Measurements from ENCODE around the gene STK35.

The STK35 gene

DNA sequence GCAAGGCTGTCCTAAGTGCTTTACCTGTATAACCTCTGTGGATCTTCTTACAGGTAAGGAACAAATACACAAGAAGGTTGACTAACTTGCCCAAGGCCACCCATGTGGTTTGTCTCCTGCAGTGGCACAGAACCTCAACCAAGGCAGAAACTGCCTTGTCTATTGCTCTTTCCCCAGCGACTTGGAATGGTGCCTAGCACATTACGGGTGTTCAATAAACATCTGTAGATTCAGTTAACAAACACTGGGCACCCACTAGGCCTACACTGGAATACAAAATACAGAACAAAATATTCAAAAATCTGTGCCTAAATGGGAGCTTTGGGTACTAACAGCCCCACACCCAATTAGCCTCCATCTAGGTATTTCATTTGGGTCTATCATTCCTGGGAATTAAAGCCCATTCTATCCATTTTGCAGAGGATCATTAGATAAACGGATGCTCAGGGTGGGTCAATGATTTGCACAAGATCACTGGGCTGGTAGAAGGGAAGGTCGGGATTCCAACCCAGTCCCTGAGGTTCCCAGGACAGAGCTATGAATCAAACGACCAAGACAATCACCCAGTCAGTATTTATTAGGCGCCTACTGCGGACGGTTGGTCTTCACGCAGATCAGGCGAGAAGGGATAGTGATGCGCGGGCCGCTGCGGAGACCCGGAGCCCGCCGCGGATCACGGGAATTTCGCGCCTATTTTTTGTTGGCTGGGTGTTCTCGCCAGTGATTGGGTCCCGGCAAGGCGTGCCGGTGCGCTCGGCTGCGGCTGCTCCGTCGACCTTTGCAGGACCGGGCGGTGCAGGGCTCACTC lies at the start of gene STK35:
Gene STK35 (plus strand): TSS at position 771 of the 808 bp plus-strand sequence. CDS start 55 bp downstream, outside the sequence.
- peak in 1 of 2 experiments; percentile 75 for DNase-seq

DNA sequence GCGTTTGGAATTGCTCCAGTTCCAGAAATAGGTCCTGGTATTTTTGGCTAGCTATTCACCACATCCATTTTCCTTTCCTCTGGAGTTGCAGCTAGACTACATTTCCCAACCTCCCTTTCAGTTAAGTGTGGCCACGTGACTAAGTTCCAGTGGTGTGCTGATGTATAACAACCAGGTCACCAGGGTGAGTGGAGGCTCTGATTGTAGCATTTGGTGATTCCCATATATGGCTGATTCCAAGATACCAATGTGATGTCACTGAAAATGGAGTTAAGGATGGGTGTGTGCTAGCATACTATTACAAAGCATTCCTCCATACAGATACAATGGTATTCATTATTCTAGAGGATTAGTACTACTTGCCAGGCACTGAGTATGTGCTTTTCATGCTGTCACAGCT lies 49.7 kb upstream of the STK35 start:
- no peak for DNase-seq

DNA sequence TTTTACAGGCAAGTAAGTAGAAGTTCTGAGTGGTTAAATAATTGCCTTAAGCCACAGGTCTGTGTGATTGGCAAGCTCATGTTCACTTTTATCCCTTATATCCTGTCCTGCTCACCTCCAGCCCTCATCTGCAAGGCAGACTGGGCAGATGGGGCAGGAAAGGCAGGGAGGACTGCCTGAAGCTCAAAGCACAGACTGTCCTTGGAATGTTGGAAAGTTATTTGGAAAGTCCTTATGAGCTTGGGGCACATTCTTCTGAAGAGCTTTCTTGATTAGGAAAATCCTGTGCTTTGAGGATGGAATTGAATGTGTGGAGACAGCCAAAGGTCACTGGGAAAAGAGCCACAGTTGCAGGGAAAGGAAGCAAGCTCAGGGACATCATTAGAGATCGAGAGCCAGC lies 48.9 kb upstream of the STK35 start:
- DNase-seq = no peak

DNA sequence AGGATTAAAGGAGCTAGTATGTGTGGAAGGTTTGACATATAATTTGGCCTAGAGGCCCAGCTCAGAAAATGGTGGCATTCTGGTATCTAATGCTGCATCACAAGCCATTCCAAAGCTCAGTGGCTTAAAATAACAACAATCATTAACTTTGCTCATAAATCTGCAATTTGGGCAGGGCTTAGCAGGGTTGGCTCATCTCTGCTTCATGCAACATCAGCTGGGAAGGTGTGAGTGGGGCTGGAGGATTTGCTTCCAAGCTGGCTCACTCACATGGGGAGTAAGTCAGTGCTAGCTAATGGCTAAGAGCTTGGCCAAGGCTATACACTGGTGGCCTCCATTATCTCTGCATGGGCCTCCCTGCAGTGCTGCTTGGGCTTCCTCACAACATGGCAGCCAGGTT lies 48.0 kb upstream of the STK35 start:
- DNase-seq = no peak

DNA sequence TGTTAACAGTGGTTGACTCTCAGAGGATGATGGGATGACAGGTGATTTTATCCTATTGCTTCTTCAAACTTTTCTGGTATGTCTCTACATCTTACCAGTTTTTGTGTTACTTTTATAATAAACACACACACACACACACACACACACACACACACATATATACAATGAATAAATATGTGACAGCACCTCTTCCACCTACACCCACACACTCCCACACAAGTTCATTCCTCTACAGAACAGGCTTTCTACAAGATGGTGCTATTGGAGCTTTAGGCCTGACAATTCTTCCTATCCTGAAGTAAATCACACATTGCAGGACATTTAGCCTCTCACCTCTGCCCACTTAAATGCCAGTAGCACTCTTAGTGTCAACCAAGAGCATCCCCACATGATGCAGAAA lies 46.7 kb upstream of the STK35 start:
- DNase-seq = no peak

DNA sequence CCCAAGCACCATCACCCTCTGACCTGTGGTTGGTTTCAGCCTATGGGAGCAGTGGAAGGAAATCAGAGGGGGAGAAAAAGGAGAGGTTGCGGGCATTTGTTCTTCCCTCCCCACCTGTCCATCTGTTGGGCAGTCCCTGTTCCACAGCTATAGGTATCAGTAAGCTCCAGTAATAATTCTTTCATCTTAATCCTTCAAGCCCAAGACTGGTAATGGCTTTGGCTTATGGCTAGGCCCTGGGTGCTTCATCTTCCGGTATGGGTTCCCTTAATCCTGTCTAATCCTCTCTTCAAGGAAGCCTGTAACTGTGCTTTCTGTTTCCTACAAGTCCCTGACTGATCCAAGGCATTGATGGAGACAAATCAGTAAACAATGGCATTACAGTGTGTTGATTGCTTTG lies 42.2 kb upstream of the STK35 start:
- DNase-seq = no peak

DNA sequence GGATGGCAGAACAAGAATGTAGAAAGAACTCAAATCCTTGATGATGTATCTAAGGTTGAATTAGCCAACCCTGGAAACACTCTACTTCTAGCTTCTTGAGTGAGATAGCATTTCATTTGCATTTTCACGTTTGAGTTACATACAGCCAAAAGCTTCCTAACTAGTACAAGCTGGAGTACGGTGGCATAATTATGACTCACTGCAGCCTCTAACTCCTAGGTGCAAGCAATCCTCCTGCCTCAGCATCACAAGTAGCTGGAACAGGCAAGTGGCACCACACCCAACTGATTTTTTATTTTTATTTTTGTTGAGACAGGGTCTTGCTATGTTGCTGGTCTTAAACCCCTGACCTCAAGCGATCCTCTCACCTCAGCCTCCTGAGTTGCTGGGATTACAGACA lies 36.5 kb upstream of the STK35 start:
- DNase-seq = no peak

DNA sequence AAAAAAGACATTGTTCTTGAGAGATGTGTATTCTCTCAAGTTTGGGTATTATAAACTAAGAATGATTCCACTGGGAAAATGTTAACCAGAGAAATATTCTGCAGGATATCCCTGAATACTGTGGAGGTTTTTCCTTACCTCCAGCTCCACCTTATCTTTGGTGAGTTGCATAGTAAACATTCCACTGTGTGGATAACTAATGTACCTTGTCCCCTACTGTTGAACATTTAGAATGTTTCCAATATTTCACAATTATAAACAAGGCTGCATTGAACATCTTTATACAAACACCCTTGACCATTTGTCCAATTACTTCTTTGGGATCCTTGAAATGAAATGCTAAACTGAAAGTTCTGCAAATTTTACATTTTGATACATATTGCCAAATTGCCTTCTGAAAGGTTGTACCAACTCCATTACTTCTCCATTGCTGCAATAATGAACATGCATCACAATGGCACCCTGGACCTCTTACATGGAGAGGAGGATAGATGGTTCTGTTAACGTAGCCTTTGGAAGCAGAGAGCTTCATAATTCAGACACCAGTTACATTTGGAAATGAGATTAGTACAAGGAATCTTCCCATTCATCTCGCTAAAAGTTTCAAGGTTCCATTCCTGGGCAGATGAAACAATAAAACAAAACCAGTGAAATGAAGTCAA lies 35.0 kb upstream of the STK35 start:
- no peak for DNase-seq

DNA sequence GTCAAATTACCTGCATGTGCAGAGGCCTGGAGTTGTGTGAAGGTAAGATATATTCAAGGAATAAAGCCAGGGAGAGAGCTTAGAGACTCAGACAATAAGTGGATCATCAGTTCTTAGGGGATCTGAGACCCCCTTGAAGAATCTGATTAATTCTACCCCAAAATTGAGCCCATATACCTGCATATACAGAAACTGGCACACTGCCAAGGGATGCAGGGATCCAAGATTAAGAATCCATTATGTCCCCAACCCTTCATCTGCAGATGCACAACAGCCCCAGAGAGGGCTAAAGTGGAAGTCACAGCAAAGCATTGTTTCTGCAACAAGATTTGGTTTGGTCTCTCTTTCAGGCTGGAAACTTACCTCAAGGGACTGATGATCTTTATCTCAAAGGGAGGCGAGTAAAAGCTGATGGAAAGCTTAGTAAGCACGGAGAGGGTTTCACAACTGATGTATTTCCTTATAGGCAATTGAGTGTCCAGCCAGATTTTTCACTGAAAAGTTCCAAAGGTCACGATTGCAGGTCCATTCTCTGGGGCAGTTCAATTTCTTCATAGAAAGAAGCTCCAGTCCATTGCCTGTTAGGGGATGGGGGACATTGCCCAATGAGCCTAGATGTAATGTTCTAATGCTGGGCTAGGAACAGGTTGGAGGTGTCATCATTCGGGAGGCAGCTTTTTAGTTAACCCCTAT lies 20.9 kb upstream of the STK35 start:
- no peak for DNase-seq

DNA sequence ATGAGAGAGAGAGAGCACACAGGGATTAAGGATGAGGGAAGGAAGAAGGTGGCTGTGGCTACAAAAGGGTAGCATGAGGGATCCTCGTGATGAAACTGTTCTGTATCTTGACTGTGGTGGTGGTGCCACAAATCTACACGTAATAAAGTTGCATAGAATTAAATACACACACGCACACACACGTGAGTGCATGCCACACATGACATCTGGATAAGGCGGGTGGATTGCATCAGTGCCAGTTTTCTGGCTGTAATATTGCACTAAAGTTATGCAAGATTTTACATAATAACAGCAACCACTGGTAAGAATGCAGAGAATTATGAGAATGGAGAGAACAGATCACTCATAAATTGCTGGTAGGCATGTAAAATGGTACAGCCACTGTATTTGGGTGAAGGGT lies 16.9 kb upstream of the STK35 start:
- no peak for DNase-seq

DNA sequence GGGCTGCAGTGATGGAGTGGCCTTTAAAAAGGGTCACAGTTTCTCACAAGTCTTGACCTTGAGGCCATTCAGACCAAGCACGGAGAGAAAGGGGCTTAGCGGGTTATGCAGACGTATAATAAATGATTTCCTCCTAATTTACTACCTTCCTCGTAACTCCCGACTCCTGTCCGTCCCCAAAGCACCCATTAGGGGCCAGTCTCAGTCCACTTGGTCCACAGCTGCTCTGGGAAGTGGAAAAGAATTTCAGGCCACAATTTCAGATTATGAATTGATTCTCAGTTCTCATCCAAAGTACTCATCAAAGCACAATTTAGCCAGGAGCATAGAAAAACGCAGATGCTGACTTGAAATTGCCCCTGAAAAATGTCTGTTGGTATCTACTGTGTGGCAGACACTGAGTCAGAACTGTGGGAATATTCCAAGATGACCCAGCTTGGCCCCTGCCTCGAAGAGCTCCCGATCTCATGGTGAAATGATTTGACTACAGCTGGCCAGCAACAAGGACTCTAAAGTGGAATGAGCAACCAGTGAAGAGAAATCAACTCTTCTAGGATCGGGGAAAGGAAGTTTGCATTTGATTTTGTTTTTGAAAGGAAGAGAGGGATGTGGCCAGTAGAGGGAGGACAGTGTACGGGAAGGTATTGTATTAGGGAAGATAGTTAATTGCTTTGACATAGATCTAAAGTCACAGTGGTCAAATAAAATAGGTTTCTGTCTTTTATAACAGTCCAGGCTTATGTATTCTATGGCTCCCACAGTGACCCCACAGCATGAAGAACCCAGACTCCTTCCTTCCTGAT lies 15.2 kb upstream of the STK35 start:
- DNase-seq = peak in 1 of 2 experiments; percentile 3

DNA sequence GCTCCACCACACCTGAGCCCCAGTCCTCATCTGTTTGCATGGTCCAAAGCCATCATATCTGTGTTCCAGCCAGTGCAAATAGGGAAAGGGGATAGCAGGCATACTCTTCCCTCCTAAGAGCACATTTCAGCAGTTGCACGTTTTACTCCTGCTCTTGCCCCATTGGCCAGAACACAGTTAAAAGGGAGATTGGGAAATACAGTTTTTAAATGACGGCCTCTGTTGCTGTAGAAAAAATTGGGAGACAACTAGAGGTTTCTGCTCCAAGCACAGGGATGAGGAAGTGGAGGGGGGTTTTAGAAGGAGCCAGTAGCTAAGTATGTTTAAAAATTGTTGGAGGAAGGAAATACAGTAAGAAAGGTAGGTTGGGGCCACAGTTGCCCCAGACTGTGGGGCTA lies 14.6 kb upstream of the STK35 start:
- DNase-seq = no peak

DNA sequence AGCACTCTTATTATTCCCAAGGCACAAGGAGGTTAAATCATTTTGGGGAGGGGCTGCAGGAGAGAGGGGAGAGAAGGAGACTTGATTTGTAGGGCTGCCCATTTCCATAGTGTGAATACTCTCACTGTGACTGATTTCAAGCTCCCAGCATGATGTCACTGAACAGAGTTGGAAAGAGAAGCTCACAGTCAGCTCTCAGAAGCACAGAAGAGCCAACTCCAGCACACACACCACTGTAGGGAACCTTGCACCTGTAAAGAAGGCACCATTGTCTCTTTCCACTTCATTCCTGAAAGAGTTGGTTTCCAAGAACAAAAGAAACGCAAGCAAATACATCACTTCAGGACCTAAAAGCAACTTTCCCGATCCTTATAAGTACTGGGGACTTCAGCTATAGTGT lies 12.7 kb upstream of the STK35 start:
- DNase-seq = no peak

DNA sequence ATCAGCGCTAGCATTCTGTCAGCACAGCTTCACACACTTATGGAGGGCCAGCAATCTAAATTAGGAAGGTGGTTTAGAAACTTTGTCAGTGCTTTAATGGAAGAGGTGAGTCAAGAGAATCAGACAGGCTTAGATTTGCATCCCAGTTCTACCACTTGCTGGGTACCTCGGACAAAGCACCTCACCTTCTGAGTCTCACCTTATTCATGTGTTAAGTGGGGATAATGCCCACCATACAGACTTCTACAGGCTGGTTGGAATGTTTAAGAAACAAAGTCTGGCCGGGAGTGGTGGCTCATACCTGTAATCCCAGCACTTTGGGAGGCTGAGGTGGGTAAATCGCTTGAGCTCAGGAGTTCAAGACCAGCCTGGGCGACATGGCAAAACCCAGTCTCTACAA lies 12.2 kb upstream of the STK35 start:
- DNase-seq = no peak

DNA sequence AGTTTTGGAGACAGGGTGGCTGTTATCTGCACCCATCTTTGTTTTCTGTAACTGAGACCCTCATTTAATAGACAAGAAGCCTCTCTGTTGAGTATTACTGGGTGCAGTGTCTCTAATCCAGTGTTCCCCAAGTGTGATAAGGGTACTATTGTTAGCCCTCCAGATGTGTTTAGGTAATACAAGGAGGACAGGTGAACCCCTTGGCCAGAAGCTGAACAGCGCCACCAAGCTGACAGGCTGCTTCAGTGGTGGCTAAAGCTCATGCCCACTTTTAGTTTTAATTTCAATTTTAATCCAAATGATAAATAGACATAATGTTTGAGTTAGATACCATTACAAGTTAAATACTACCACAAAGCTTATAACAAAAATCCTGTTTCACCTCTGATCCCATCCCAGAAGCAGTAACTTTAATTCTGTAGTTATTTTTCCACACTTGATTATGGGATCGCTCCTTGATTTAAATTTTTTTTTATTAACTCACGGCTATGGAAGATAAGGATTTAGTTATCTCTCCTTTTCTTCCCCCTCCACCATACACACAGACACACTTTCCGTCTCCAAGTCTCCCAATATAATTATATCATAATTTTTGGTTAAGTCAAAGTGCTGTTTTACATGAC lies 8.4 kb upstream of the STK35 start:
- DNase-seq = peak in 1 of 2 experiments; percentile 31

DNA sequence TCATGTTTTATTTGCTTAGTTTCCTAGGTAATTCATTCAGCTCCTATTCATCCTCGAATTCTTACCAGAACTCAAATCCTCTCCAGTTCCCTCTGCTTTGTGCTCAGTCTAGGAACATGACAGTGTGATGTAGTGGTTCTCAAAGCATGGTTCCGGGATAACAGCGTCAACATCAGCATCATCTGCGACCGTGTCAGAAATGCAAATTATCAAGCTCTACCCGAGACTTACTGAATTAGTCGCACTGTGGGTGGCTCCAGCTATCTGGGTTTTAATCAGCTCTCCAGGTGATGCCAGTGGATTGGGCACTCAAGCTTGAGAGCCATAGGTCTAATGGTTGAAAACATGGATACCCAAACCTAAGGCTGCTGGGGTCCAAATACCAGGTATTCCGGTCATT lies 7.7 kb upstream of the STK35 start:
- no peak for DNase-seq

DNA sequence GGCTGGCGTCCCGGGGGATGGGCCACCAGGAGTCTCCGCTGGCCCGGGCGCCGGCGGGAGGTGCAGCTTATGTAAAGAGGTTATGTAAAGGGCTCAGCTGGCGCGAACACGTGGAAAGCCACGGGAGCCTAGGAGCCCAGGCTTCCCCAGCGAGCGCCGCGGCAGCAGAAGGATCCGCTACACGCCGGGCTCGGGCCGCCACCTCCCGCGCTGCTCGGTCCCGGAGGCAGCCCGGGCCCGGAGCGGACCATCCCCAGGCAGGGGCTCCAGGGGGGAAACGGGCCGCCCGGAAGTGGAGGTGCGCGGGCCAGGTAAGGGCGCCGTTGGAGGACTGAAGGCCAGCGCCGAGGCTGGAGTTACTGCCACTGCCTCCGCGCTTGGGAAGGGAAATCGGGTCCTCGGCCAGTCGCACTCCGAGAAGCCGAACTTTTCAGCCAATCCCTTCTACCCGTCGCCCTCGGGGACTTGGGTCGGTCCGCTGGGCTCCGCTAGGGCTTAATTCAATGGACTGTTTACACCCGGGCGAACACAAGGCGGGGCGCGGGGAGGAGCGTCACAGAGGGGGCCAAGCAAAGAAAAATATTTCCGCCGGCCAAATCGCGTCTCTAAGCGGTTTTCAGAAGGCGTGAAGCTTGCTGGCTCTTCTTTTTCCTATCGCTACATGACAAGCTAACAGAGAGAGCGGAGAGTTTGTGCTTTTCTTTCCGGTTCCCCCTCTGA lies 398 bp downstream of the STK35 start:
- DNase-seq = peak; percentile 83 to 92

DNA sequence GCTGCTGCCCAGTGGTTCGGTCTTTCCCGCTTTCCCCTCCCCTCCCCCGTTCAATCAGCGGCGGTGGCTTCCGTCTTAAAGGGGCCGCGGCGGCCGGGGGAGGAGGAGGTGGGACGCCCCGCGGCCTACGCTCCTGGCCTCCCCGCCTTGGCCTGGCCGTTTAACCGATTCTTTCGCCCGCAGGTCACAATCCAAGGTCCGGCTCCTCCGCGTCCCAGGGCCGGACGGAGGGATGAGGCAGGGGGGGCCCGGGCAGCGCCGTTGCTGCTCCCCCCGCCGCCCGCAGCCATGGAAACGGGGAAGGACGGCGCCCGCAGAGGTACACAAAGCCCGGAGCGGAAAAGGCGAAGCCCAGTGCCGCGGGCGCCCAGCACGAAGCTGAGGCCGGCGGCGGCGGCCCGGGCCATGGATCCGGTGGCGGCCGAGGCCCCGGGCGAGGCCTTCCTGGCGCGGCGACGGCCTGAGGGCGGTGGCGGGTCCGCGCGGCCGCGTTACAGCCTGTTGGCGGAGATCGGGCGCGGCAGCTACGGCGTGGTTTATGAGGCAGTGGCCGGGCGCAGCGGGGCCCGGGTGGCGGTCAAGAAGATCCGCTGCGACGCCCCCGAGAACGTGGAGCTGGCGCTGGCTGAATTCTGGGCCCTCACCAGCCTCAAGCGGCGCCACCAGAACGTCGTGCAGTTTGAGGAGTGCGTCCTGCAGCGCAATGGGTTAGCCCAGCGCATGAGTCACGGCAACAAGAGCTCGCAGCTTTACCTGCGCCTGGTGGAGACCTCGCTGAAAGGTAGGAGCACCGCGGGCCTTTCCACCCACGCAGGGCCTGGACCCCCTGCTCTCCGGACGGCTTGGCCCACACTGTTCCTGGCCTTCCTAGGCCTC lies 1.2 kb downstream of the STK35 start:
- peak; percentile 83 to 92 for DNase-seq

DNA sequence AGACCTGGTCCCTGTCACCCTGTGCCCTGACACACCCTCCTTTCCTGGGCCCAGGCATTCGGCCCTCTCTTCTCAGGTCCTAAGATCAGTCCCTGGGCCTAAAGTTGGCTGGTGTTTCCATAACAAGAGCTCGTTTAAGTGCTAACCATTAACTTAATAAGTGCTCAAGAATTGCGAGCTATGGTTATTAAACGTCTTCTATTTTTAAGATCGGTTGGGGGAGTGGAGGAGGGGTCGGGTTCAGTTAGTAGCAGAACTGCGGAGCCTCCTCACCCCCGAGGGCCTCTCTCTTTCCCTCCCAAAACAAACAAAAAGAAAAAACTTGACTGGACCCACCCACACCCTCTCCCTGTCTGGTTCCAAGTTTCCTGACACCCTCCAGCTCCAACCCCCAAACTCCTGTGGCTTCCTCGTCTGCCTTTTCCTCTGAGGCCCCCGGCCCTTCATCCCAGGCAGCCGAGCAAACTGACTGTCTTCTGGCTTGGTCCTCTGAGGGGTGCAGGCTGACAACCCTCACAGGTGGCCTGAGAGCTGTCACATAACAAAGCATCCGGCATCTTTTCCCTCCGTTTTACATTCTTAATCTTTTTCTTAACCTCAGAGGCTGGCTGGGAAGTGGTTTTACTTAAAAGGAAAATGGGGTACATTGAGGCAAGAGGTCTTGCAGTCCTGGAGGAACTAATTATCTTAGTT lies 2.0 kb downstream of the STK35 start:
- DNase-seq = no peak

DNA sequence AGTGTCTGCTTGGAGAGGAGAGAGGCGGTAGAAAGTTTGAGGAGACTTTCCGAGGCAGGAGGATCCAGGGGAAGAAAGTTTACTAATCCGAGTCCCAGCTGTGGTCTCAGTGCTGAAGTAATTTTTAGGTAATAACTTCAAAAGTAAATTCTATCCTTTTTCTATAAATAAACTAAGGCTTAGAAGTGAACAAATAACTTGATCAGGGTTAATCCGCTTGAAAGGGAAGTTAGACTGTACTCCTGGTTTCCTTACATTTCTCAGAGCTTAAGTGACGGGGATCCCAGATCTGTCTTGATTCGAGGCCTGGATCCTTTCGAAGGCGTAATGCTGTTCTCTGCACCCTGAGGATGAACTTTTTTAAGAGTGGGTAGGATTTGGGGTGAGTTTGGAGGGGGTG lies 2.6 kb downstream of the STK35 start:
- no peak for DNase-seq
